ENCODE data around the gene STYK1. TPM values are rescaled to one million over a fixed set of nuclear protein-coding genes. Genes with fewer than 3 reads are reported as not detected.

Gene STYK1
- total RNA-seq, 1 donor from 2014 or later: 4.6 TPM

DNA sequence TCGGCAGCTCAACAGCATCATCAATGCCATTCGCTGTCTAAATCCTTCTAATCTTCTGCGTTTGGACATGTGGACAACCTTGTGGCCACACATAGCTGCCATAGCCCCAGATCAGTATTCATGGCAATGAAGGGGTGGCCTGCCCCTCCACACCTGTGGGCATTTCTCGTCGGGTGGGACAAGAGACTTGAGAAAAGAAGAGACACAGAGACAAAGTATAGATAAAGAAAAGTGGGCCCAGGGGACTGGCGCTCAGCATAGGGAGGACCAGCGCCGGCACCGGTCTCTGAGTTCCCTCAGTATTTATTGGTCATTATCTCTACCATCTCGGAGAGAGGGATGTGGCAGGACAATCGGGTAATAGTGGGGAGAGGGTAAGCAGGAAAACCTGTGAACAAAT, 102.7 kb downstream of the STYK1 start:
- no peak overlapping the region for H3K4me3 ChIP-seq (ENCODE audit: low read depth, low read length)
- no peak for DNase-seq (ENCODE audit: low read depth)
- TF ChIP-seq, protein P1, sequence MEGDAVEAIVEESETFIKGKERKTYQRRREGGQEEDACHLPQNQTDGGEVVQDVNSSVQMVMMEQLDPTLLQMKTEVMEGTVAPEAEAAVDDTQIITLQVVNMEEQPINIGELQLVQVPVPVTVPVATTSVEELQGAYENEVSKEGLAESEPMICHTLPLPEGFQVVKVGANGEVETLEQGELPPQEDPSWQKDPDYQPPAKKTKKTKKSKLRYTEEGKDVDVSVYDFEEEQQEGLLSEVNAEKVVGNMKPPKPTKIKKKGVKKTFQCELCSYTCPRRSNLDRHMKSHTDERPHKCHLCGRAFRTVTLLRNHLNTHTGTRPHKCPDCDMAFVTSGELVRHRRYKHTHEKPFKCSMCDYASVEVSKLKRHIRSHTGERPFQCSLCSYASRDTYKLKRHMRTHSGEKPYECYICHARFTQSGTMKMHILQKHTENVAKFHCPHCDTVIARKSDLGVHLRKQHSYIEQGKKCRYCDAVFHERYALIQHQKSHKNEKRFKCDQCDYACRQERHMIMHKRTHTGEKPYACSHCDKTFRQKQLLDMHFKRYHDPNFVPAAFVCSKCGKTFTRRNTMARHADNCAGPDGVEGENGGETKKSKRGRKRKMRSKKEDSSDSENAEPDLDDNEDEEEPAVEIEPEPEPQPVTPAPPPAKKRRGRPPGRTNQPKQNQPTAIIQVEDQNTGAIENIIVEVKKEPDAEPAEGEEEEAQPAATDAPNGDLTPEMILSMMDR (conservative IDR thresholded peaks at IDR 0.05; ENCODE audit: low read depth, low read length): no peak

Other genes with a start within 250 kb of the STYK1 start
- 0.36 TPM in 1 of 2 replicates, not detected in the other for gene KLRC2, start 238.0 kb downstream of the STYK1 start, total RNA-seq
- gene KLRC1, start 220.7 kb downstream of the STYK1 start, total RNA-seq: not detected in 2 replicates
- 0.94 and 2.9 TPM in 2 replicates for gene EIF2S3B, start 168.2 kb downstream of the STYK1 start, total RNA-seq
- gene MAGOHB, start 60.4 kb downstream of the STYK1 start, total RNA-seq: 30.8 and 35.8 TPM in 2 replicates
- gene YBX3, start 49.3 kb upstream of the STYK1 start, total RNA-seq: 202 and 245 TPM in 2 replicates
- not detected in 2 replicates for gene TAS2R7, start 128.6 kb upstream of the STYK1 start, total RNA-seq
- gene TAS2R8, start 133.2 kb upstream of the STYK1 start, total RNA-seq: not detected in 2 replicates
- not detected in 2 replicates for gene TAS2R9, start 136.1 kb upstream of the STYK1 start, total RNA-seq
- 0.14 TPM in 1 of 2 replicates, not detected in the other for gene TAS2R10, start 152.3 kb upstream of the STYK1 start, total RNA-seq
- gene PRR4, start 175.4 kb upstream of the STYK1 start, total RNA-seq: 0.29 and 1.2 TPM in 2 replicates
- 4.3 and 9.1 TPM in 2 replicates for gene PRH1, start 210.2 kb upstream of the STYK1 start, total RNA-seq
- 0.29 and 1.6 TPM in 2 replicates for gene TAS2R13, start 235.5 kb upstream of the STYK1 start, total RNA-seq